Measurements from ENCODE around the gene VLDLR. TPM values are rescaled to one million over a fixed set of nuclear protein-coding genes. Genes with fewer than 3 reads are reported as not detected.

VLDLR gene
- total and polyA plus RNA-seq, 2 of the 8 experiments (the other 6 are each of a cell fraction or from before 2014, with no cell fraction given) = 24.2 to 49.1 TPM

DNA sequence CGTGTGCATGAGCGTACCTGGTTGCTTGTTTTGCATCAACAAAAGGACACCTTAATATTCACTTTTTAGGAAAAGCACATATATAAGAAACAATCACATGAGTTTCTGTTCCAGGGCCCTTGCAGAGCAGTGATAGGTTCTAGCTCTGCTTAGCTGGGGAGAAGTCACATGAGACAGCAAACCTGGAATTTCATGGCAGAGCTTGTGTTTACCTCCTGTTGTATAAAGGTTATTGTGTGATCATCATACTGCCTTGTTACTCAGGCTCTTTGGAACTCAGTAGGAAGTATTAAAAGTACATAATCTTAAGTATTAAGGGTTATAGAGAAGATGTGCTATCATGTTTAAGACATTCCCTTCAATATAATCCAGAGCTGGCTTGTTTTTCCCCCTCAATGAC is 18.0 kb upstream of the VLDLR start (continued):
- no peak for TF ChIP-seq BCL11A (IDR thresholded peaks at IDR 0.05; ENCODE audit: low read depth in 2 of 2, low read length in 2 of 2)
- no peak for TF ChIP-seq SP1 (IDR thresholded peaks at IDR 0.05; ENCODE audit: low read depth, low read length)
- no peak for TF ChIP-seq GTF2F1 (IDR thresholded peaks at IDR 0.05; ENCODE audit: borderline replicate concordance, low read depth, low read length)
